GM19025 (cell line): ENCODE measurements around the gene WDR7.
A peak's percentile ranks its signal among the peaks of the same experiment; 100 is the strongest.

ENCODE experiments used
- ATAC-seq: cut with Tn5 transposase; IDR thresholded peaks from one replicate; pipeline ENCODE4 v1.9.1; 2021; ENCODE audit warnings: mild to moderate bottlenecking, low read depth, moderate library complexity; ENCODE audit not compliant: unreplicated experiment

Gene WDR7

DNA sequence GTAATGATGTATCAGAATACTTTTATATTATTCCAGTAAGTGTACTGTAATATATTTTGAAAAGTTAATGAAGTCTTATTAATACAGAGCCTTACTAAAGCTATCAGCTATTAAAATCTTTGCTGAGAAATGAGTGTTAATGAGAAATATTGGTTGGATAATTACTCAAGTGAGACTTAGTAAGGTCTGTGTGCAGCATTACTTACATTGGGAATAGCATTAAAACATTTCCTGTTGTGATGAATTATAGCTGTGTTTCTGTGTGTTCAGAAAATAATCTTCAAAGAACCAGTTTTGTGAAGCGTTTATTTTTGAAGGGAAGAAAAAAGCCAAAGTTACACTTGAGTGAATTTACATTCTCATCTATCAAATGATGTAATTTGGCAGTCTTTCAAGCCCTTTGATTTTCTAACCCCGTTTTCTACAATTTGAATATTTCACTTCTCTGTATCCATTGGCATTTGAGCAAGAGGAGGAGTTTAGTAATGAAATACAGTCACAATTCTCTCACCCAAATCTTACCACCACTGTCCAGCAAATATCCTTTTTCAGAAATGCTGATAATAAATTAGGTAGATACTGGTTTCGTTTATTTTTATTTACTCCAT, 372.2 kb downstream of the WDR7 start:
- ATAC-seq, result no peak

DNA sequence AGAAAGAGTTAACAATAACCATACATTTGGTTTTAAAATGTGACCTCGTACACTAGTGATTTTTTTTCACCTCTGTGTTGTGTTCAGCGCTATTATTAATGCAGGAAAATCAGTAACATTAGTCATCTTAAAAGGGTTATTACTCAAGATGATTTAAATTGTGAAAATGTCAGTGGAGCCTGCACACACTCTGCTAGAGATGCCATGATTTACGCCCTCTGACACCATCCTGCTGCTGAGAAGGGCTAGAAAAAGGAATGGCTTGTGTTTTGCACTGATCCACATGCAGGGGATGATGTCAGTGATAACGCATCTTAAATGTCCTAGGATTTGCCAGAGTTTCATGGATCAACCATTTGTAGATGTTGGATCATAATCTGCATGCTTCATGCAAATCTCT, 374.4 kb downstream of the WDR7 start:
- no peak for ATAC-seq

DNA sequence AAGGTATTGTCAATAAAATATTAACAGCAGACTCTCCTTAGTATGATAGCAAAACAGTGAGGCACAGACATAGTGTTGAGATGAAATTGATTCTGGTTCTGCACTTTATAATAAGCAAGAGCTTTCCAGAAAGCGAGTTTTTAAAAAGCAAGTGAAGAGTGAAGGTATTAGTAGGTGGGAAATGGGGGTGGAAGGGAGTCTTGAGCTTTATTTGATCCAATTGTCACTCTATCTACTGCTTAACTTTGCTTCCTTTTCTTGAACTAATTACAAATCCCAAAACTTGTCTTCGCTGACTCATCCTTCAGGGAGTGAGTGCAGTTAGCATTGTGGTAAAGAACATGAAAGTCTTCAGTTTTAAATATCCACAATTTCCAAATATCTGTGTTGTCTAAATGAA, 375.2 kb downstream of the WDR7 start:
- no peak for ATAC-seq

DNA sequence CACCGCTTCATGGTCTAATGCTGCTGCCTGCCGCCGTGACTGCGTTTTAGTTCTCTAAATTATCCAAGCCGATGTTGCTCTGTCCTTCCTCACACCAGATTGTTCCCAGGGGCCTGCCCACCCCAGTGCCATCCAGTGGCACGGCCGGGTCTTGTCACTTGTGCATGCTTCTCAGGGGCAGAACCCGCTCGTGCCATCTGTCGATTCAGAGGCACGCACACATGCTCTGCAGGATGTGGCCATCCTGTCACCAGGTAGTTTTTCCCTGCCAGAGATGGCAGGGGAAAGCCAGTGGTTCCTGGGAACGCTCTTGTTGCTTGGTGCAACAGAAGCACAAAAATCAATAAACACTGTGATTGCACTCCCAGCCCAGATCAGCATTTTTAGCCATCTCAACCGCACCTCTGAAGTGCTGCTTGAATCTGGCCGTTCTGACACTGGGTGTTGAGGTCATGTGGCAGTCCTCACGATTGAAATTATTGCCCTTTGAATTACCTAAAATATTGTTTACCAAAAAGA, 376.1 kb downstream of the WDR7 start:
- no peak for ATAC-seq

DNA sequence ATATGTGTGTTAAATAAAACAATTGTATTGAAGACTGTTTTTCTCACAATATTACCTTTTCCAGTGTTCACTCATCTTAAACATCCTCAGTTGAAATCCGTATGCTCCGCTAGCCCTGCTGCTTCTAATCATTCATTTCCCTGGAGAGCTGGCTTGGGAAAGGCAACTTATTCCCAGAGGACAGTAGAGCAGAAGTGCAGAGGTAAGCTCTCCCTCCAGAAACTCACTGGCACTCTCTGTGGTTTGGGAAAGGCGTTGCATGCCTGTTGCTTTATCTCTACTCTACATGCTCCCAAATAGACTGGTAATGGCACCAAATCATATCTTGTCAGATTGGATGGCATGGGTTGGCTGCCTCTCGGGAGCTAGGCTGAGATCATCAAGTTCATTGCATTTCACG, 378.6 kb downstream of the WDR7 start:
- no peak for ATAC-seq

DNA sequence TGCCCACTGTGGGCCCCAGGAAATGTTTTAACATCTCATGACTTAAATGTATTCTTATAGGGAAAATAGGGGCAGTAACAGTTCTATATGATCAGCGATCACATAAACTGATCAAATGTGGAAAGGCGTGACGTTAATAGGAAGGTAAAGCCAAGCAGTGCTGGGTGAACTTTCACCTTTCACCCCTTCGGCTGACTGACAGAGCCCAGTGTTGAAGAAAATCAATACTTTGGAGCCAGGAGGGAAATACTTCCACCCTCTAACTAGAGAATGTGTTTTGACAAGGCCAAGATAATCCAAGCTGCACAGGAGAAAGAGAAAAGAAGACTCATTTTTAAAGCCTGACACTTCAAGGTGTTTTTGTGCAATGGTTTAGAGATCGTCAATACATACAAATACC, 379.3 kb downstream of the WDR7 start:
- no peak for ATAC-seq

DNA sequence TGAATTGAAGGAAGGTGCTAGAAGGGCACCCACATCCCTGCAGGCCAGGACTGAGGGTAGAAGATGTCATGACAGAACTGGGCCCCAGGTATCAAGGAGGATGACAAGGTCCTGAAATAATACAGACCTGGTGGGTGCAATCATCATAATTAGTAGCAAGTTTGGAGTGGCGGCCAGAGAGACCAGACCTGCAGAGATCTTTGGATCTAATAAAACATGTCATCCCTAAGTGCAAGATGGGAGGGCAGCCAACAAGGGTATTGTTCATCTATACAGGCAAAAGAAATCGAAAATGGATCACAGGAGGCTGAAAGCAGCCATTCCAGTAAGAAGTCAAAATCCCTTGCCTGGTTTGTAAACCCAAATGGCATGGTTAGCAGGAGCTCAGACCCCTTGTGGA, 384.4 kb downstream of the WDR7 start:
- no peak for ATAC-seq

DNA sequence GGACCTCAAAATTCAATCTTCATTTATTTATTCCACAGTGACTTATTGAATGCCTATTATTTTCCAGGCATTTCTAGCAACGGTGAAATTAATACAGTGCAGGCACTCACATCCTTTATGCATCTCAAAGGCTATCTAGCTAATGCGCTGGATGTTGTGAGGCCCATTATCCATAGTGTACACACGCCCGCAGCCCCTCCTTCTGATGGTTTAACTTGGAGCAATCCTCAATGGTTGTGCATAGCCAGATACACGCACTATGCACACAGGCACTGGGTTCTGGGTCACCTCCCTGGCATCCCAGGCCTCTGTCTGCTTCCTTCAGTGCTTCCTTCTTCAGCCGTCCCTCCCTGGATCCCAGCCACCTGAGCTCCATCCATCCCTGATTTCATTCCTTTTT, 387.2 kb downstream of the WDR7 start:
- ATAC-seq, result no peak

DNA sequence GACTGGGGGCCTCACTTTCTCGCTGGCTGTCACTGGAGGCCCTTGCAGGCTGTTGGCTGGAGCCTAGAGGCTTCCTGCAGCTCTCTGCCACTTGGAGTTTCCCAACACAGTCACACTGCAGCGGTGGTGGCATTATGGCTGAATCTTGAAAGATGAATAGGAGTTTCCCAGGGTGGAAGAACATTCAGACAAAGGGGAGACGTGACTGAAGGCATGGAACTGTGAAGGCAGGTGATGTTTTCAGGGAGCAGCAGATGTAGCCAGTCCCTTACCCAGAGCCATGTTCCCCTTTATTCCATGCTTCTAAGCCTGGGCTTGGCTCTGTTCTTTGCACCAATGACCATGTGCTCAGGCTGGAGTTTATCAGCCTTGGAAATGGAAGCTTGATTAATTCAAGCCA, 389.0 kb downstream of the WDR7 start:
- no peak for ATAC-seq

DNA sequence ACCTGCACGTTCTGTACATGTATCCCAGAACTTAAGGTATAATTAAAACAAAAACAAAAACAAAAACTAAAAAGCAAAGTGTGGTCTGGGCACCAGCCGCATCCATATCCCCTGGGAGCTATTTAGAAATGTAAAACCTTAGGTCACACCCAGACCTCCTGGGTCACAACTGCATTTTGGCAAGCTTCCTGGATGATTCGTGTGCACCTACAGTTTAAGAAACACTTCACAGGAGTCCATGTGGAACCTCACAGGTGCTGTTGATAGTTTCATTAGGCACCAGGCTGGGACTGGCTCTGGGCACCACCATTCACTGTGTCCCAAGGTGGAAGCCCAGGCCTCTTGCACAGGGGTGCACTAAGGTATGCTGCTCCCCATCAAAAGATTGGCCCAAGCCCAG, 392.1 kb downstream of the WDR7 start:
- ATAC-seq, result no peak

DNA sequence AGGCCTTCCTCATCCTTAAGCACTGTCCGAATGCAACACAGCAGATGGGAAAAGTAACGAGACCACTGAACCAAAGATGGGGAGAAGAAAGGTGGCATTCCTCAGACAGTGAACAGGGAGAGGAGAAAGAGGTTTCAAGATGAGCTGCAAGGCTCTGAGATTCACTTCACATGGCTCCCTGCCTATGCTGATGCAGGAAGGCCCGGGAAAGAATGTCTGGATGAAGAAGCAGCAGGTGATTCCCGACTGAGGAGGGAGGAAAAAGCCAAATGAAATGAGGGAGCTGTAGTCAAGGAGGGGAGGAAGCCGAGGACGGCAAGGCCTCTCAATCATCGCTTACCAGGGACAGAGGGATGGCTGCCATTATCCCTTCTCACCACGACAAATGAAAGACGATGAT, 397.2 kb downstream of the WDR7 start:
- no peak for ATAC-seq

DNA sequence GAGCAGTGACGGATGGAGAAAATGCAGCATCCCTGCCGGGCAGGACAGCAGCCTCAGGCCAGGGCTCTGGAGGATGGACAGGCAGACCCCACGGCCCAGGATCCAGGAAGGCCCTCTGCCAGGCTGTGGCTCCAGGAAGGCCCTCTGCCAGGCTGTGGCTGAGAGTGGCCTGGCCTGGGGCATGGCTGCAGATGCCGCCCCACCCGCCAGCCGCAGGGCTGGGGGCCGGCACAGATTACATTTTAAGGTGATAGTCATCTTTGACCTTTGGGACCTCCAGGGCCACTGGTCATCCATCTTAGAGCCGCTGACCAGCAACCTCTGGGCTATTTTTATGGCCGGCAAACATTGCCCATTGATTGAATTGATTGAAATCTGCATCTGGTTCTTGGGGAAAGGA, 397.7 kb downstream of the WDR7 start:
- no peak for ATAC-seq

DNA sequence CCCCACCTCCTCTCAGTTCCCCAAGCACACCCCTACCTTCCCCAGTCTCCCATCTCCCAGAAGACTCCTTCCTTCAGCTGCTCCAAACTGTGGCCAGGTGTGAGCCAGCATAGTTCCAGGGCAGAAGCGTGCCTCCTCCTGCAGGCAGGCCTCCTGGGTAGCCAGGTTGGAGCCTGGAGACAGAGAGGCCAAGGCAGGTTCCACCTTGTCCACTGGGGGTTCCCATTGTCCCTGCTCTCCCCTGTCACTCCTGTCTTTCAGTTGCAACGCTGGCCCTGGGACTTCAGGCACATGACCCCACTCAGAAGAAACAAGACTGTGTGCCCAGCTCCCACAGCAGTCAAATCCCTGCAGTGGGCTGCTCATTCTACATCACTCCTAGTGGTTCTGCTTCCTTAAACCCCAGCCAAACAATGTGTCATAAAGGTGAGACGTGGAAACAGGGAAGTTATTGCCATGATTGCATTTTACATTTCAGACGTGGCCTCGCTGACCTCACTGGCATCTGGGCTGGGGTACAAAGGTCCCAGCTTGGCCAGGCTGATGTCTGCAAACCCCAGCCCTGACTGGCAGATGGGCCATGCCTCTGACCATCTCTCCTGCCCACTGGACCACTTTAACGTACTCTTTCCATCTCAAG, 399.3 kb downstream of the WDR7 start:
- ATAC-seq, result no peak

DNA sequence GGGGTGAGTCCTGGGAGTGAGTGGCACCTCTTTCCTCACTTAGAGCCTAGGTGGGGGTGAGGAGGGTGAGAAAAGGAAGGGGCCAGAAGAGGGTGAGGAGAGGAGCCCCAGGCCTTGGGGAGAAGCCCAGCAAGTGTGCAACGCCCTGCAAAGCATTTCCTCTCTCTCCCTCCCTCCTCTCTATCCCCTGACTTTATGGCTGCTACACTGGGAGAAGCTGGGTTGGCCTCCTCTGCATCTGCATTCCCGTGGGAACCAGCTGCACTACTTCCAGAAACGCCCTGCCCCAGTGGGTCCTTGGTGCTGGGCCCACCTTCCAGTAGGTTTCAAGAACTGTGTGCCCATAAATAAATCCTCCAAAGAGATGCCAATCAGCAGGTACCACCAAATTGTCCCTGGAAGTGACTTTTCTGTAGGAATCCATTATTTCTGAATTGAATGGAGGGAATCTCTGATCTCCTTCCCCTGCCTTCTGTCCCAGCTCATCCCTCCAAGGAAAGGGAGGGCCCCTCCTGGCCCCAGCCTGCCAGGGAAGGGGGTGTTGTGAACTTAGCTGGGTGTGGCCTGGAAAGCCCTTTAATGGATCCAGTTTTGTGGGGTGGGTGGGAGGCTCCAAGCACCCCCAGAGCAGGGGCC, 400.0 kb downstream of the WDR7 start:
- no peak for ATAC-seq

DNA sequence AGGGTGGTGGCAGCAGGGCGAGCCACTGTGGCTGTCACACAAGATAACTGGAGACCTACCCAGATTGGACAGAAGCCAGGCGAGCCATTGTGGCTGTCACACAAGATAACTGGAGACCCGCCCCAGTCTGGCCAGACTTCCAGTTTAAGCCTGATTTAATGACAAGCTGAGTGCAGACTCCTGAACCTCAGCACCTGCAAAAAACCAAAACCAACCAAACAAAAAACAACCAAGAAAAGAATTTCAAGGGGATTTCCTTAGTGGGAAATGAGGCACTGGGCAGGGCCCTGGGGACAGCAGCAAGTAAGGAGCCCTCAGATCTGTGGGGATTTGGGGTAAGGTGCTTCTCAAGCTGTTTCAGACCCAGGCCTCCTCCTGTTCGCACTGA, 400.5 kb downstream of the WDR7 start:
- ATAC-seq, result peak; percentile 75

DNA sequence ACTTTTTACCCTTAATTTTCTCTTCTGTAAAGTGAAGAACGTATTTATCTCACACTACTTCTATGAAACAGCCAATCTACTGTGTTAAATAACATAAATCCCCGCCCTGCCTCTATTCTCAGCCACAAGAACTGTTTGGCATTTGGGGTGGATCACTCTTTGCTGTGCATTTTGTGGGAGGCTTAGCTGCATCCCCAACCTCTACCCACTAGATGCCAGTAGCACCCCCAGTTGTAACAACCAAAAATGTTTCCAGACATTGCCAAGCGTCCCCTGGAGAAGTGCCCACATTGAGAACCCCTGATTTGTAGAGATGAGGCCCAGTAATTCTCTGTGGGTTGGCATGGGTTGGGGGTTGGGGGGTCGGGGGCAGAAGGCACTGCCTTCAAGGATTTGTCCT, 401.0 kb downstream of the WDR7 start:
- peak; percentile 27 for ATAC-seq

DNA sequence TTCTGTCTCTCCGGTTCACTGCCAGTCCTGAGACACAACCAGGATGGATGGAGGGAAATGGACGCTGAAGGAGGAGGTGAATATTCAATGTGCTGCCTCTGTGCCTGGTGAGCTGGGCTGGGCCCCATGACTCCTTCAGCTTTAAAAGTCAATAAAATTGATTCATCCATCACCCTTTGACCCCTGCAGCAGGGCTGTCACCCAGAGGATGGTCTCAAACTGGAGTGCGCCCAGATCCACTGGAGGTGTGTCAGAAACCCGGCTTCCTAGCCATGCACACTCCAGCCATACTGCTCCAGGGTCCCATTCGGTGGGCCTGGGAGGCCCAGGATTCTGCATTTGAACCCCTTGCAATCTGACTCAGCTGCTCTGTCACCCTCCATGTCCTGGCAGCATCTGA, 401.6 kb downstream of the WDR7 start:
- ATAC-seq, result no peak

DNA sequence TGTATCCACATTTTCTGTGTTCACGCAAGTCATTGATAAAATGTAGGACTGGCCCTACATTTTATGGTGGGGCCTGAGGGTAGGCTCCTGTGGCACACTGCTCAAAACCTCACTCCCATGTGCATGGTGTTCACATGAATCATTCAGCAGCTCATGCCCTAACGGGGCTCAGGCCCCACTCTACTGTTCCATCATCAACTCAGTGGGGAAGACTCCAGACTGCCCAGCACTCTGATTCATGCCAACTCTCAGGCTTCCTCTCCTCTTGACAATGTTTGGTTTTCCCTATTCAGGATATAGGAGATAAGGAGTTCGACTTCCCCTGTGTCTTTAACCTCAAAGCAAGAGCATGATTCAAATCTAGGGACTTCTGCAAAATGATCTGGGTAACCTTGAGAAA, 403.7 kb downstream of the WDR7 start:
- no peak for ATAC-seq

DNA sequence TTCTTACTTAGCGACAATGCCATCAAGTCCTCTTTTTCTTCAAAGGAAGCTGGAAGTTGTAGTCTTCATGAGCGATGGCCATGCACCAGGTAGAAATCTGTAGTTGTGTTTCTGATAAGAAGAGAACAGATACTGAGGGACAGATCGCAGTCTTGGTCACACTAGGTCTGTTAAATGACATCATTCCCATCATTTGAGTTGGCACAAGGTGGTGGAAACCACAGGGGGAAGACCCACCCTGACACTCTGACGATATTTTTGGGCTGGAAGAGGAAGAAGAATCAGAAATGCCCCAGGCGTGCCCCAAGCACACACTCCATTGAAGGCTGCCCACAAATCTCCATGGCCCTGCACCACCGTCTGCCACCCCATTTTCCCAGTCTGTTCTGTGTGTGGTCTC, 406.7 kb downstream of the WDR7 start:
- peak; percentile 87 for ATAC-seq

DNA sequence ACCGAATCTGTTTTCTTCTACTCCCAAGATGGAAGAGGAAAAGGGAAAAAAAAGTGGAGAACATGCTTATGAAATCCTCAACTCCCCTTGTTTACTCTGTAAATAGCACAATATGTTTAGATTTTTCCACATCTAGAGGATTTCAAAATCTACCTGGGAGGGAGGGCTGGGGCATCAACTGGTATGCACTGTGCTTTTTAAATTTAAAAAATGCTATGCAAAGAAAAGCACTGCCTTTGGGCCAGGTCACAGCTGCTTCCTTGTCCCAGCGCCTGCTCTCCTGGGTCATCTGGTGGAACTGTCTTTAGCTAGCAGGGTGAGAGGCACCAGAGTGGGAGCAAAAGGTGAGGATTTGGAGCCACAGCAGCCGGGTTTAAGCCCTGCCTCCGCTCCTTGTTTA, 407.6 kb downstream of the WDR7 start:
- ATAC-seq, result no peak

DNA sequence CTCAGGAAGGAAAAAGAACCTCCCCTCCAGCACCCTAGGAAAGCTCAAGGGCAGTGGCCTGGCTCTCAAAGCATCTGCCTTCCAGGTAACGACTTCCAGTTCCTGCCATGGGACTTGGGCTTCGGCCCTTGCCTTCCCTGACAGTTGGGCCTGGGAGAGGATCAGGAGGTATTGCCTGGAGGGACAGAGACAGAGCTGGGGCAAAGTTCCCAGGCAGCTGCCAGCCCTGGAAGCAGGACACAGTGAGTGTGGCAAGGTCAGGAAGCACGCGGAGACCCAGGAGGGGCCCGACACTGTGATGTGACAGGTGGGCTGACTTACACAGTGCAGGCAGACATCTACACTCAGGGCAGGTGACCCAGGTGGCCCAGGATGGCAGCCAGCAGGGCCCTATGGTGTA, 408.2 kb downstream of the WDR7 start:
- ATAC-seq, result no peak

DNA sequence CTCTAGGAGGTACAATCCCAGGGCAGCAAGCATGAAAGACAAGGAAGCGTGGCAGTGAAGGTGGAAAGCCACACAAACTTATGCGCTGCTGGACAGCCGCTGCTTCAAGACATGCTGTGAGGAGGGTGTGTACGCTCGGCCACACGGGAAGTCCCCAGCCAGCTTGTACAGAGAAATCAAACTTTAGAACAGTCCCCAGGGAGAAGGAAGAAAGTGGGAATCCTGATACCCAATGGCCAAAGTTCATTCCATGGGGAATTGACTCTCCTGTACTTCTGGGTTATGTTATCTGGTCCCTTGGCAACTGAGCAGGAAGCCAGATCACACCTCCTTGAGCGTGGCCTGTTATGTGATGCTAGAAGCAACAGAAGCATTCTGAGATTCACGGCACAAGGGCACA, 409.7 kb downstream of the WDR7 start:
- no peak for ATAC-seq
